ENCODE results near the gene CTNNA2.

Gene CTNNA2

DNA sequence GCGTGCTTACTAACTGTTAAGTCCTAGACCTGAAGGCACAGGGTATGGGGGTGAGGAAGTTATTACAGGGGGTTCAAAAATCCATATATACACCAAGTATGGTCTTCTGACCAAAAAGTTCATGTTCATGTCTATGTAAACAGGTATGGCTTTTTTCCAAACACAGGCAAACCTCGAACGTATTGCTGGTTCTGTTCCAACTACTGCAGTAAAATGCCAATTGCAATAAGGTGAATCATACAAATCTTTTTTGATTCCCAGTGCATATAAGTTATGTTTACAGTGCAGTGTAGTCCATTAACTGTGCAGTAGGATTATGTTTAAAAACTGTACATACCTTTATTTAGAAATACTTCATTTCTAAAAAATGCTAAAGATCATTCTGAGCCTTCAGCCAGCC lies 1037.0 kb downstream of the CTNNA2 start:
- Mint-ChIP-seq H3K36me3 (no peaks in the 10 kb centered on the region), H3K27ac (no peak overlapping the region), H3K27me3 (no peaks in the 10 kb centered on the region), H3K4me3 (no peak overlapping the region), H3K9me3 (no peaks in the 10 kb centered on the region), H3K4me1 (no peaks in the 10 kb centered on the region)

GRCh38 chr2:80560326-80560725 lies 1047.5 kb downstream of the CTNNA2 start:
- no peaks in the 10 kb centered on the region for H3K36me3 Mint-ChIP-seq
- no peaks in the 10 kb centered on the region for H3K4me1 Mint-ChIP-seq
- no peak overlapping the region for H3K27ac Mint-ChIP-seq
- no peaks in the 10 kb centered on the region for H3K27me3 Mint-ChIP-seq
- peaks cover 11% of the 10 kb centered on the region for H3K9me3 Mint-ChIP-seq
- no peak overlapping the region for H3K4me3 Mint-ChIP-seq

DNA sequence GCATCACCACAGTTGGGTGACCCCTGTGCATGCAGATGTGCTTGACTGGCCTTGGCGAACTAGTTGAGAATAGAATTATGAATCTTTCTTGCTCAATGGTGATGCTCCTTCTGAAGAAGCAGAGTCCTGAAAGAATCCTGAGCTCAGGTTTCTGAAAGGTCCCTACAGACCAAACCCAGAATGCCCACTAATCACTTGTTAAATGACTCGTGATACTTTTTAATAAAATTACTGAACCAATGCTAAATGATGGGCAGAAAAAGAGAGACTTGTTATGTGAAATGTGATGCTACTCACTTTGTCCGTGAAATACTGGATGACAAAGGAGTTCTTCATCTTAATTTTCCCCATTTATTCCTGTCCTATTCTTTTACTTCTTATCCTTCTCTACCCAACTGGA lies 1055.2 kb downstream of the CTNNA2 start:
- Mint-ChIP-seq H3K27ac (no peak overlapping the region), H3K36me3 (no peaks in the 10 kb centered on the region), H3K4me3 (no peak overlapping the region), H3K9me3 (peaks cover 12% of the 10 kb centered on the region), H3K4me1 (no peaks in the 10 kb centered on the region), H3K27me3 (no peaks in the 10 kb centered on the region)

GRCh38 chr2:80573167-80573566 lies 1060.3 kb downstream of the CTNNA2 start:
- Mint-ChIP-seq H3K27me3 (no peaks in the 10 kb centered on the region), H3K4me3 (no peak overlapping the region), H3K9me3 (peaks cover 14% of the 10 kb centered on the region), H3K27ac (no peak overlapping the region), H3K4me1 (no peaks in the 10 kb centered on the region), H3K36me3 (no peaks in the 10 kb centered on the region)

DNA sequence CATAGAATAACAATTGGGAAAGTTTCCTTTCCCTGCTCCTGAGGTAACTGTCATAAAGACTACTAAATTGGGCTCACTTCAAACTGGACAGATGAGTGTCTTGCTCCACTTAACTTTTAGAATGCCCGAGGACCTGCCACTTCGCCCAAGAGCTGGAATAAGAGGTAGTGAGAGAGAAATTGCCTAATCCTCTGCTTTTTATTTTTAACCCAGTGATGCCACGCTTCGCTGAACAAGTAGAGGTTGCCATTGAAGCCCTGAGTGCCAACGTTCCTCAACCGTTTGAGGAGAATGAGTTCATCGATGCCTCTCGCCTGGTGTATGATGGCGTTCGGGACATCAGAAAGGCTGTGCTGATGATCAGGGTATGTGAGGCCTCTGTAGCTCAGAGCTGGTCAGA lies 1061.1 kb downstream of the CTNNA2 start:
- Mint-ChIP-seq H3K27ac (no peak overlapping the region), H3K36me3 (no peaks in the 10 kb centered on the region), H3K4me3 (no peak overlapping the region), H3K4me1 (no peaks in the 10 kb centered on the region), H3K27me3 (no peaks in the 10 kb centered on the region), H3K9me3 (peaks cover 14% of the 10 kb centered on the region)

- Mint-ChIP-seq H3K27ac (no peak overlapping the region), H3K36me3 (no peaks in the 10 kb centered on the region), H3K9me3 (peaks cover 9% of the 10 kb centered on the region), H3K4me3 (no peak overlapping the region), H3K27me3 (no peaks in the 10 kb centered on the region), H3K4me1 (no peaks in the 10 kb centered on the region)
These were observed 1066.9 kb downstream of the CTNNA2 start for GRCh38 chr2:80579756-80580155.

DNA sequence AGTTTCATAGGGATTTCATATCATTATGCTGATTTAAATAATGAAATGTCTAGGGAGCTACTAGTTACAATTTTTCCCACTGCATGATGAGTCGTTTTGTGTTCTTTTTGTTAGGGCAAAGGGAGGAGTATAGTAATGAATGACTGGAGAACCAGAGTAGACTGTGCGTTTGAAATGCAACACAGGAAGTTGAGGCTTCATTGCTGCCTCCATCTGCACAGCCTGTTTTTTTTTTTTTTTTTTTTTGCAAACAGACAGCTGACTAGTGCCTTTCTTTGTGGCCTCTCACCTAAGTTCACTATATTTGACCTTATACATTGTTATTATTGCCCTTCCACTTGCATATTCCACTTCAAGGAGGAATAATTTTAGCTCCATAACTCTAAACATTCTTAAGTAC lies 1078.4 kb downstream of the CTNNA2 start:
- H3K4me3 Mint-ChIP-seq, result no peak overlapping the region
- H3K36me3 Mint-ChIP-seq, result no peaks in the 10 kb centered on the region
- H3K27ac Mint-ChIP-seq, result no peak overlapping the region
- no peaks in the 10 kb centered on the region for H3K9me3 Mint-ChIP-seq
- no peaks in the 10 kb centered on the region for H3K27me3 Mint-ChIP-seq
- no peaks in the 10 kb centered on the region for H3K4me1 Mint-ChIP-seq

- Mint-ChIP-seq H3K36me3 (no peaks in the 10 kb centered on the region), H3K4me3 (no peak overlapping the region), H3K27ac (no peak overlapping the region), H3K27me3 (no peaks in the 10 kb centered on the region), H3K4me1 (no peaks in the 10 kb centered on the region), H3K9me3 (no peaks in the 10 kb centered on the region)
These were observed 1079.3 kb downstream of the CTNNA2 start for GRCh38 chr2:80592106-80592505.

GRCh38 chr2:80610108-80610507 lies 1097.3 kb downstream of the CTNNA2 start:
- Mint-ChIP-seq H3K4me1 (no peaks in the 10 kb centered on the region), H3K36me3 (no peaks in the 10 kb centered on the region), H3K27me3 (no peaks in the 10 kb centered on the region), H3K4me3 (no peak overlapping the region), H3K27ac (no peak overlapping the region), H3K9me3 (no peaks in the 10 kb centered on the region)

DNA sequence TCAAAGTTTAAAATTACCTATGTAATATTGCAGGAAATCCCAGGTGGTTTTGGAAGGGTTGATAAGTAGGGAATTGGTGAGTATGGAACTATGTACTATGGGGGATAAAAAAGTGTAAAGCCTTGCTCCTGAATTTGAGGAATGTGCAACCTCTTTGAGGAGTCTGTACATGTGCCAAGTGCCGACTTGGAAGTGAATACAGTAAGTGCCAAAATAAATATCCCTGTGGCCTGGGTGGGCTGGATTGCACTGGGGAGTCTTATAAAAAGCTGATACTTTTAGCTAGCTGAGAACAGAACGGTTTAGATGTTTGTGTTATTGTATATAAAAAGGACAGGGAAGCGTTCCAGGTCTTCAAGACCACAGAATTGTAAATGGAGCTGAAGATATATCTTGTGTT lies 1108.8 kb downstream of the CTNNA2 start:
- Mint-ChIP-seq H3K4me3 (no peak overlapping the region), H3K4me1 (no peaks in the 10 kb centered on the region), H3K36me3 (no peaks in the 10 kb centered on the region), H3K9me3 (peaks cover 4% of the 10 kb centered on the region), H3K27ac (no peak overlapping the region), H3K27me3 (no peaks in the 10 kb centered on the region)

- Mint-ChIP-seq H3K9me3 (peaks cover 1% of the 10 kb centered on the region), H3K4me3 (no peak overlapping the region), H3K27me3 (no peaks in the 10 kb centered on the region), H3K27ac (no peak overlapping the region), H3K4me1 (no peaks in the 10 kb centered on the region), H3K36me3 (no peaks in the 10 kb centered on the region)
These were observed 1111.2 kb downstream of the CTNNA2 start for GRCh38 chr2:80624062-80624461.

GRCh38 chr2:80634590-80634989 lies 1121.7 kb downstream of the CTNNA2 start:
- H3K4me1 Mint-ChIP-seq, result no peaks in the 10 kb centered on the region
- no peaks in the 10 kb centered on the region for H3K27me3 Mint-ChIP-seq
- H3K36me3 Mint-ChIP-seq, result no peaks in the 10 kb centered on the region
- H3K4me3 Mint-ChIP-seq, result no peak overlapping the region
- H3K27ac Mint-ChIP-seq, result no peak overlapping the region
- peaks cover 7% of the 10 kb centered on the region for H3K9me3 Mint-ChIP-seq

DNA sequence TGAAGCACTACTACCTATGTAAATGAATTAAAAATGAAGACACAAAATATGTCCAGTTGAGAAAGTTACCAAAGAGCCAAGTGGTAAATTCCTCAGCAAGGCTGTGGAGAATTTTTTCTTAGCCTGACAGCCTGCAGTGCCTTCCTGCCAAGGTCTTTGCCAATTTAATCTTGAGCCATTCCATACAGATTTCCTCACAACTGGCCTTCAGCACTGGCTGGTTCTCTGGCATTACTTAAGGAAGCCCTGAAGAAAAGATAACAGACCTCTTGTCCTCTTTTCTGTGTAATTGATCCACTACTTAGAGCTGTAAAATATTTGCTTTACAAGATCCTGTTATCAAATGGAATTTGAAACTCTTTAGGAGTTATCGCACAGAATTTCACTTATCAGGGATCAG lies 1125.9 kb downstream of the CTNNA2 start:
- Mint-ChIP-seq H3K4me1 (no peaks in the 10 kb centered on the region), H3K4me3 (no peak overlapping the region), H3K27ac (no peak overlapping the region), H3K36me3 (no peaks in the 10 kb centered on the region), H3K27me3 (no peaks in the 10 kb centered on the region), H3K9me3 (peaks cover 7% of the 10 kb centered on the region)

GRCh38 chr2:80642465-80642864 lies 1129.6 kb downstream of the CTNNA2 start:
- Mint-ChIP-seq H3K27me3 (no peaks in the 10 kb centered on the region), H3K4me3 (no peak overlapping the region), H3K9me3 (no peaks in the 10 kb centered on the region), H3K27ac (no peak overlapping the region), H3K36me3 (no peaks in the 10 kb centered on the region), H3K4me1 (no peaks in the 10 kb centered on the region)

GRCh38 chr2:80643598-80643997 lies 1130.7 kb downstream of the CTNNA2 start:
- Mint-ChIP-seq H3K27me3 (no peaks in the 10 kb centered on the region), H3K9me3 (no peaks in the 10 kb centered on the region), H3K4me1 (no peaks in the 10 kb centered on the region), H3K4me3 (no peak overlapping the region), H3K27ac (no peak overlapping the region), H3K36me3 (no peaks in the 10 kb centered on the region)

- no peaks in the 10 kb centered on the region for H3K27me3 Mint-ChIP-seq
- H3K9me3 Mint-ChIP-seq, result peaks cover 17% of the 10 kb centered on the region
- no peak overlapping the region for H3K27ac Mint-ChIP-seq
- no peak overlapping the region for H3K4me3 Mint-ChIP-seq
- no peaks in the 10 kb centered on the region for H3K36me3 Mint-ChIP-seq
- H3K4me1 Mint-ChIP-seq, result no peaks in the 10 kb centered on the region
These were observed 1138.6 kb downstream of the CTNNA2 start for GRCh38 chr2:80651435-80651834.

GRCh38 chr2:80655265-80655664 lies 1142.4 kb downstream of the CTNNA2 start:
- Mint-ChIP-seq H3K27me3 (no peaks in the 10 kb centered on the region), H3K36me3 (no peaks in the 10 kb centered on the region), H3K27ac (no peak overlapping the region), H3K9me3 (peaks cover 17% of the 10 kb centered on the region), H3K4me1 (no peaks in the 10 kb centered on the region), H3K4me3 (no peak overlapping the region)

Measured in activated naive CD4-positive, alpha-beta T cell treated with anti-CD3 and anti-CD28 coated beads, Interleukin-2, amount 50 U/mL, for 24 hours (primary cell).